ENCODE data around the gene UBR3.

UBR3 gene

GRCh38 chr2:170034596-170034995 lies 207.3 kb downstream of the UBR3 start:
- Histone ChIP-seq H3K27me3 (replicated peaks; ENCODE audit: control insufficient read depth, insufficient read depth, low read length) (no peaks in the 10 kb centered on the region), H3K36me3 (ENCODE audit: control insufficient read depth, insufficient read depth, low read length) (no peaks in the 10 kb centered on the region; the same call in 1 of the 2 replicates), H3K4me3 (replicated peaks; ENCODE audit: low read depth, low read length) (no peak overlapping the region)
- no peak for TF ChIP-seq CTCF (IDR thresholded peaks at IDR 0.05; ENCODE audit: insufficient read depth, low read length, poor library complexity, severe bottlenecking)
- DNase-seq (ENCODE audit: extremely low read depth, insufficient read length), result no peak

- H3K27me3 ChIP-seq (replicated peaks; ENCODE audit: control insufficient read depth, insufficient read depth, low read length), result no peaks in the 10 kb centered on the region
- no peak overlapping the region for H3K4me3 ChIP-seq (replicated peaks; ENCODE audit: low read depth, low read length)
- DNase-seq (ENCODE audit: extremely low read depth, insufficient read length), result no peak
- H3K36me3 ChIP-seq (ENCODE audit: control insufficient read depth, insufficient read depth, low read length), result no peaks in the 10 kb centered on the region
- TF ChIP-seq CTCF (IDR thresholded peaks at IDR 0.05; ENCODE audit: insufficient read depth, low read length, poor library complexity, severe bottlenecking), result no peak
Observed at GRCh38 chr2:170038734-170039133, 211.5 kb downstream of the UBR3 start.

GRCh38 chr2:170039401-170040172 lies 212.3 kb downstream of the UBR3 start:
- no peaks in the 10 kb centered on the region for H3K27me3 ChIP-seq (replicated peaks; ENCODE audit: control insufficient read depth, insufficient read depth, low read length)
- no peak for TF ChIP-seq CTCF (IDR thresholded peaks at IDR 0.05; ENCODE audit: insufficient read depth, low read length, poor library complexity, severe bottlenecking)
- no peak for DNase-seq (ENCODE audit: extremely low read depth, insufficient read length)
- H3K4me3 ChIP-seq (replicated peaks; ENCODE audit: low read depth, low read length), result no peak overlapping the region
- no peaks in the 10 kb centered on the region for H3K36me3 ChIP-seq (ENCODE audit: control insufficient read depth, insufficient read depth, low read length)

GRCh38 chr2:170044751-170045478 lies 217.7 kb downstream of the UBR3 start:
- Histone ChIP-seq H3K27me3 (replicated peaks; ENCODE audit: control insufficient read depth, insufficient read depth, low read length) (no peaks in the 10 kb centered on the region), H3K4me3 (replicated peaks; ENCODE audit: low read depth, low read length) (no peak overlapping the region), H3K36me3 (ENCODE audit: control insufficient read depth, insufficient read depth, low read length) (no peaks in the 10 kb centered on the region)
- TF ChIP-seq CTCF (IDR thresholded peaks at IDR 0.05; ENCODE audit: insufficient read depth, low read length, poor library complexity, severe bottlenecking), result no peak
- no peak for DNase-seq (ENCODE audit: extremely low read depth, insufficient read length)

- no peaks in the 10 kb centered on the region for H3K27me3 ChIP-seq (replicated peaks; ENCODE audit: control insufficient read depth, insufficient read depth, low read length)
- H3K36me3 ChIP-seq (ENCODE audit: control insufficient read depth, insufficient read depth, low read length), result no peaks in the 10 kb centered on the region
- no peak for DNase-seq (ENCODE audit: extremely low read depth, insufficient read length)
- H3K4me3 ChIP-seq (replicated peaks; ENCODE audit: low read depth, low read length), result no peak overlapping the region
- TF ChIP-seq CTCF (IDR thresholded peaks at IDR 0.05; ENCODE audit: insufficient read depth, low read length, poor library complexity, severe bottlenecking), result no peak
Observed at GRCh38 chr2:170047331-170048065, 220.2 kb downstream of the UBR3 start.

Data from GM06990 (cell line).